DND-41 (cell line): ENCODE data around the gene KDM5A.
"Not testable (repeated sequence)": the region's sequence is repeated elsewhere in the genome, so short reads cannot be mapped to it uniquely, and the experiment has no call there.

Experiments used
- EZH2 ChIP-seq: IDR thresholded peaks from 3 replicates; pipeline ENCODE4 v1.6.1; 2012; ENCODE audit warnings: borderline replicate concordance, low read depth, mild to moderate bottlenecking, moderate library complexity, low read length, inconsistent platforms; ENCODE audit not compliant: severe bottlenecking
- TF ChIP-seq, protein P1 (sequence below): IDR thresholded peaks from 2 replicates; pipeline ENCODE4 v1.5.1; 2012; ENCODE audit warnings: borderline replicate concordance, low read length, moderate library complexity, mild to moderate bottlenecking; ENCODE audit not compliant: poor library complexity, severe bottlenecking; ENCODE audit errors: extremely low read depth

DNA sequence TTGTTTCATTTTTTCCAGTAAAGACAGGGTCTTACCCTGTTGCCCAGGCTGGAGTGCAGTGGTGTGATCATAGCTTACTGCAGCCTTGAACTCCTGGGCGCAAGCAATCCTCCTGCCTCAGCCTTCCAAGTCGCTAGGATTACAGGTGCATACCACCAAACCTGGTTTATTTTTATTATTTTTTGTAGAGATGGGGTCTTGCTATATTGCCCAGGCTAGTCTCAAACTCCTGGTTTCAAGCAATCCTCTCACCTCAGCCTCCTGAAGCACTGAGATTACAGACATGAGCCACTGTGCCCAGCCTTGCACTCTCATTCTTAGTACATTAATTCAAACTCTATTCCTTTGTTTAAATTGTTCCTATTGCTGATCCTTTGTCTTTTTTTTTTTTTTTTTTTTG, 46.6 kb upstream of the KDM5A start:
- TF ChIP-seq EZH2: not testable (repeated sequence)
- TF ChIP-seq, protein P1, sequence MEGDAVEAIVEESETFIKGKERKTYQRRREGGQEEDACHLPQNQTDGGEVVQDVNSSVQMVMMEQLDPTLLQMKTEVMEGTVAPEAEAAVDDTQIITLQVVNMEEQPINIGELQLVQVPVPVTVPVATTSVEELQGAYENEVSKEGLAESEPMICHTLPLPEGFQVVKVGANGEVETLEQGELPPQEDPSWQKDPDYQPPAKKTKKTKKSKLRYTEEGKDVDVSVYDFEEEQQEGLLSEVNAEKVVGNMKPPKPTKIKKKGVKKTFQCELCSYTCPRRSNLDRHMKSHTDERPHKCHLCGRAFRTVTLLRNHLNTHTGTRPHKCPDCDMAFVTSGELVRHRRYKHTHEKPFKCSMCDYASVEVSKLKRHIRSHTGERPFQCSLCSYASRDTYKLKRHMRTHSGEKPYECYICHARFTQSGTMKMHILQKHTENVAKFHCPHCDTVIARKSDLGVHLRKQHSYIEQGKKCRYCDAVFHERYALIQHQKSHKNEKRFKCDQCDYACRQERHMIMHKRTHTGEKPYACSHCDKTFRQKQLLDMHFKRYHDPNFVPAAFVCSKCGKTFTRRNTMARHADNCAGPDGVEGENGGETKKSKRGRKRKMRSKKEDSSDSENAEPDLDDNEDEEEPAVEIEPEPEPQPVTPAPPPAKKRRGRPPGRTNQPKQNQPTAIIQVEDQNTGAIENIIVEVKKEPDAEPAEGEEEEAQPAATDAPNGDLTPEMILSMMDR: not testable (repeated sequence)
